ENCODE results near the gene NEXMIF.

GRCh38 chrX:74779175-74779574, 146.1 kb downstream of the NEXMIF start:
- TF ChIP-seq CTCF (IDR thresholded peaks at IDR 0.05) (no peak), POLR2A (IDR thresholded peaks at IDR 0.05) (no peak)
